Psoas muscle (tissue), 8 donors: ENCODE results near the gene FOXN1. TPM values are rescaled to one million over a fixed set of nuclear protein-coding genes. Genes with fewer than 3 reads are reported as not detected.
"Not testable (repeated sequence)": the region's sequence is repeated elsewhere in the genome, so short reads cannot be mapped to it uniquely, and the experiment has no call there.

Experiments
- ATAC-seq, 4 donors: fragments of 200-7000 bp; cut with Tn5 transposase; one replicate each; pipeline ENCODE4 v1.9.1; 2020; ENCODE audit warnings: moderate library complexity in 3 of 4, mild to moderate bottlenecking in 2 of 4
- DNase-seq, 2 donors: peaks; one replicate each; pipeline ENCODE4 v3.0.0-alpha.2; 2020
- H3K27ac ChIP-seq: fragments of 200-600 bp; one replicate; pipeline ENCODE4 v1.8.0; 2022
- H3K27me3 ChIP-seq, 3 donors: fragments of 200-600 bp in 1 of 3; one replicate each; pipeline versions ENCODE4 v1.6.1 to v1.8.0; 2013 to 2022; ENCODE audit warnings: low read length in 2 of 3, mild to moderate bottlenecking in 2 of 3, moderate library complexity in 1 of 3; ENCODE audit not compliant: insufficient read depth in 3 of 3
- H3K36me3 ChIP-seq, 2 donors: fragments of 200-600 bp in 1 of 2; one replicate each; pipeline versions ENCODE4 v1.6.1 to v1.8.0; 2013 to 2022; ENCODE audit warnings: low read depth in 1 of 2, mild to moderate bottlenecking in 1 of 2, moderate library complexity in 1 of 2; ENCODE audit not compliant: insufficient read depth in 1 of 2
- H3K4me1 ChIP-seq: fragments of 200-600 bp; one replicate; pipeline ENCODE4 v1.8.0; 2022
- H3K4me3 ChIP-seq: fragments of 200-600 bp; one replicate; pipeline ENCODE4 v1.8.0; 2022; ENCODE audit warnings: mild to moderate bottlenecking
- H3K9me3 ChIP-seq: fragments of 200-600 bp; one replicate; pipeline ENCODE4 v1.8.0; 2022
- CTCF ChIP-seq: fragments of 200-600 bp; IDR thresholded peaks from one replicate; pipeline ENCODE4 v1.8.0; 2022; ENCODE audit warnings: antibody characterized with exemption
- WGBS, 3 donors: extraction: QIAGEN DNeasy Blood & Tissue Kit; methylation state at CpG; one replicate each; pipeline versions ENCODE4 v1.1.6 to v1.1.7; 2013; 5-methylcytosine and 5-hydroxymethylcytosine counted together
- intact Hi-C, 2 donors: fragments of 100-400 bp; cut with DNase I; formaldehyde crosslinking; loops; one replicate each; pipeline versions ENCODE4 v1.11.0 to v1.14.2; 2022
- polyA plus RNA-seq, 3 donors: library from polyadenylated mRNA; stranded (reverse); fragments of 200-250 nt; gene quantifications; one replicate each; pipeline ENCODE4 v1.2.3, GENCODE V29; 2013
- total RNA-seq, 4 donors: library from RNA; stranded (reverse); fragmentation: NEBNext Ultra II Directional in 2 of 4; extraction: Animal tissue kit (Norgen Biotek cat#: 25700) in 2 of 4; gene quantifications; one replicate each; pipeline versions ENCODE4 v1.2.1 to v1.2.4, GENCODE V29; 2021 to 2023
- donor health status: healthy with polysubstance abuse.
- donor health status: DM: no; HTN: no; CAD: no; lungs with moderate emphysema.
- donor health status: Bipolar disorder and iron deficiency.
- donor health status: healthy.
- donor health status: DM: yes; HTN: yes; CAD: no.
- donor health status: DM: no; HTN: no; CAD: no.
- donor health status: DM: no; HTN: no; CAD: no.
- donor health status: DM: yes; HTN: yes; CAD: no.

Gene FOXN1
- total and polyA plus RNA-seq, 7 donors: not detected

DNA sequence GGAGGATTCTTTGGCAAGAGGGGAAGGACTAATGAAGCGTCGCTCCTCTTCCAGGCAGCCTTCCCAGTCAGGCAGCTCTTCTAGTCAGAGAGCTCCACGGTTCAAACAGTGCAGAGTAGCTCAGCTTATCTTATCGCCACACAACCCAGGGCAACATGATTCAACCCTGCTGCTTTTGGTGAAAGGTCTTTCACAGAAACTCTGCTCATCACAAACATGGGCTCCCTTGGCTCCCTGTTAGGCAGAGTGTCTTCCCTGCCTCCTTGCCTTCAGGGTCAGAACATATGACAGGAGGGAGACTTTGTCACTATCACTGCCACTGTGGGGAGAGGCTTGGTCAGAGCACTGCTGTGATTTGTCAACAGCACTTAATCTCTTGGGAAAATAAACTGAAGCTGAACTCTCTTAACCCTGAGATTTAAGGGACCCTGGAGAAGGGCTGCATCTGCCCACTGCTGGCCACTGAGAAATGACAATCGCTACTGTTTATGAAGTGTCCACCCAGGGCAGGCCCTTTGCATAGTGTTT, 39.6 kb upstream of the FOXN1 start:
- 51 to 65% (median 57%) methylated on average over 5 of the region's 5 CpGs for WGBS, 3 donors
- Histone ChIP-seq H3K4me1 (no peaks in the 10 kb centered on the region), H3K36me3 (no peaks in the 10 kb centered on the region), H3K4me3 (no peak overlapping the region), H3K27ac (no peak overlapping the region), H3K27me3 (no peaks in the 10 kb centered on the region), H3K9me3 (no peaks in the 10 kb centered on the region)
- TF ChIP-seq CTCF: no peak
- intact Hi-C loops: no loop called here
- no peak for DNase-seq
- no peak for ATAC-seq

- intact Hi-C loops: no loop called here
- 72 to 78% (median 77%) methylated on average over 17 of the region's 17 CpGs for WGBS, 3 donors
Measured at GRCh38 chr17:28467456-28468025, 38.6 kb upstream of the FOXN1 start.

DNA sequence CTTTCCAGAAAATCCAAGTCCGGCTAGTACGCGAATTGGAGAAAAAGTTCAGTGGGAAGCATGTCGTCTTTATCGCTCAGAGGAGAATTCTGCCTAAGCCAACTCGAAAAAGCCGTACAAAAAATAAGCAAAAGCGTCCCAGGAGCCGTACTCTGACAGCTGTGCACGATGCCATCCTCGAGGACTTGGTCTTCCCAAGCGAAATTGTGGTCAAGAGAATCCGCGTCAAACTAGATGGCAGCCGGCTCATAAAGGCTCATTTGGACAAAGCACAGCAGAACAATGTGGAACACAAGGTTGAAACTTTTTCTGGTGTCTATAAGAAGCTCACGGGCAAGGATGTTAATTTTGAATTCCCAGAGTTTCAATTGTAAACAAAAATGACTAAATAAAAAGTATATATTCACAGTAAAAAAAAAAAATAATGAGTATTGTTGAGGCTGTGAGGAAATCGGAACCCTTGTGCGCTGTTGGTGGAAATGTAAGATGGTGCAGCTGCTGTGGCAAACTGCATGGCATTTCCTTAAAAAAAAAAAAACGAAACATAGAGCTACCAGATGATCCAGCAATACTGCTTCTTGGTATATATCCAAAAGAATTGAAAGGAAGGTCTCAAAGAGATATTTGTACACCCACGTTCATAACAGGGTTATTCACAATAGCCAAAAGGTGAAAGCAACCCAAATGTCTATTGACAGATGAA, 38.0 kb upstream of the FOXN1 start:
- intact Hi-C loops, H3K4me3 ChIP-seq, DNase-seq, H3K4me1 ChIP-seq, ATAC-seq, H3K36me3 ChIP-seq, H3K9me3 ChIP-seq, H3K27me3 ChIP-seq, H3K27ac ChIP-seq: not testable (repeated sequence)
- 47 to 62% (median 53%) methylated on average over 17 to 19 of the region's 20 CpGs for whole genome bisulfite sequencing, 3 donors

More at GRCh38 chr17:28467456-28468025, 38.6 kb upstream of the FOXN1 start:
- no peak for DNase-seq
- H3K27ac ChIP-seq: no peak overlapping the region
- H3K4me1 ChIP-seq: no peaks in the 10 kb centered on the region
- no peak for TF ChIP-seq CTCF
- no peaks in the 10 kb centered on the region for H3K27me3 ChIP-seq
- ATAC-seq: no peak
- H3K4me3 ChIP-seq: no peak overlapping the region
- no peaks in the 10 kb centered on the region for H3K36me3 ChIP-seq
- H3K9me3 ChIP-seq: no peaks in the 10 kb centered on the region

DNA sequence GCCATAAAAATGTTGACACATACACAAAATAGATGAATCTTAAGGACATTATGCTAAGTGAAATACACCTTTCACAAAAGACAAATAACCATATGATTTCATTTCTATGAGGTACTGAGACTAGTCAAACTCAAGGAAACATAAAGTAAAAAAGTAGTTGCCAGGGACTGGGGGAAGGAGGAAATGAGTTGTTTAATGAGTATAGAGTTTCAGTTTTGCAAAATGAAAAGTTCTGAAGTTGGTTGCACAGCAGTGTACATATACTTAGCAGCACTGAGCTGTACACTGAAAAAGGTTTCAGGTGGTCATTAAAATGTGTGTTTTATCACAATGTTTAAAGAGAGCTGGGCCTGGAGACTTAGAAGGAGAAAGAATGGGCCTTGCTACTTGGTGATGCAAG, 37.4 kb upstream of the FOXN1 start:
- no peak for TF ChIP-seq CTCF
- Histone ChIP-seq H3K4me3 (no peak overlapping the region), H3K9me3 (no peaks in the 10 kb centered on the region), H3K27ac (no peak overlapping the region), H3K36me3 (no peaks in the 10 kb centered on the region), H3K4me1 (no peaks in the 10 kb centered on the region), H3K27me3 (no peaks in the 10 kb centered on the region)
- ATAC-seq: no peak
- intact Hi-C loops: no loop called here
- DNase-seq: no peak

GRCh38 chr17:28469376-28469775, 36.8 kb upstream of the FOXN1 start:
- no peak for ATAC-seq
- WGBS, 3 donors: 80 to 84% (median 82%) methylated on average over 8 of the region's 8 CpGs
- no peak for TF ChIP-seq CTCF
- Histone ChIP-seq H3K4me1 (no peaks in the 10 kb centered on the region), H3K4me3 (no peak overlapping the region), H3K27ac (no peak overlapping the region), H3K36me3 (no peaks in the 10 kb centered on the region), H3K9me3 (no peaks in the 10 kb centered on the region), H3K27me3 (no peaks in the 10 kb centered on the region)
- intact Hi-C loops: no loop called here
- DNase-seq: no peak
